K562 (cell line): Measurements from ENCODE around the gene B3GAT1. TPM values are rescaled to one million over a fixed set of nuclear protein-coding genes. Genes with fewer than 3 reads are reported as not detected.

Experiments
- ATAC-seq: fragments of 200-7000 bp; cut with Tn5 transposase; 3 replicates; pipeline ENCODE4 v1.9.1; 2020; ENCODE audit warnings: moderate library complexity
- BruUV-seq: library from RNA; stranded (reverse); fragments of 400-500 nt; replicated peaks from 2 replicates; lab custom pipeline; 2021; lab: Mats Ljungman, UMichigan
- CTCF ChIA-PET: fragments of 300-600 bp; formaldehyde crosslinking; extraction: SDS; loops from one replicate; lab custom pipeline; 2021; ENCODE audit warnings: low intra/inter-chr PET ratio; lab: Yijun Ruan, JAX
- POLR2A ChIA-PET: fragments of 300-600, 350-650 bp; sonication (Branson Sonifier 250); formaldehyde crosslinking; extraction: SDS; loops from one replicate; lab custom pipeline; 2021; ENCODE audit warnings: antibody characterized with exemption, inconsistent platforms; lab: Yijun Ruan, JAX
- DNase-seq, 4 experiments: peaks; one replicate each; pipeline versions ENCODE4 v3.0.0 to v3.0.0-alpha.2; 2011 to 2018; ENCODE audit warnings: low spot score in 3 of 4, mixed read lengths in 3 of 4; ENCODE audit errors: extremely low read depth in 1 of 4
- FAIRE-seq: peaks from 2 replicates; lab custom pipeline; 2011; peaks lifted over from hg19 to GRCh38; lab: Jason Lieb, UNC
- H2AFZ ChIP-seq: 2 replicates; pipeline ENCODE4 v1.6.0; 2011; ENCODE audit warnings: low read depth, low read length, control low read depth, inconsistent platforms
- H3K27ac ChIP-seq: fragments of 200-600 bp; 3 replicates; pipeline ENCODE4 v1.8.0; 2011; ENCODE audit warnings: low read depth, mild to moderate bottlenecking, control low read depth, inconsistent platforms, low read length, moderate library complexity, mixed read lengths; ENCODE audit errors: extremely low read depth
- H3K27me3 ChIP-seq, 2 experiments: fragments of 300-600 bp in 1 of 2; 2 replicates in 1 of 2; 3 replicates in 1 of 2; pipeline versions ENCODE4 v1.6.0 to v1.8.0; 2011; ENCODE audit warnings: inconsistent platforms in 2 of 2, low read length in 2 of 2, mild to moderate bottlenecking in 1 of 2, mixed read lengths in 1 of 2, moderate library complexity in 1 of 2; ENCODE audit not compliant: control insufficient read depth in 2 of 2, insufficient read depth in 2 of 2
- H3K36me3 ChIP-seq: fragments of 300-600 bp; 3 replicates; pipeline ENCODE4 v1.8.0; 2011; ENCODE audit warnings: mild to moderate bottlenecking, low read length, inconsistent platforms; ENCODE audit not compliant: control insufficient read depth, insufficient read depth
- H3K4me1 ChIP-seq, 2 experiments: fragments of 200-600 bp in 1 of 2; replicated peaks in 1 of 2; 2 replicates in 1 of 2; 3 replicates in 1 of 2; pipeline versions ENCODE4 v1.5.1 to v1.8.0; 2011; ENCODE audit warnings: inconsistent platforms in 2 of 2, low read length in 2 of 2, mild to moderate bottlenecking in 1 of 2, mixed read lengths in 1 of 2, moderate library complexity in 1 of 2; ENCODE audit not compliant: control insufficient read depth in 2 of 2, insufficient read depth in 2 of 2
- H3K4me2 ChIP-seq: 2 replicates; pipeline ENCODE4 v1.6.1; 2011; ENCODE audit warnings: low read length, control low read depth, inconsistent platforms, mixed read lengths; ENCODE audit not compliant: insufficient read depth
- H3K4me3 ChIP-seq: fragments of 200-600 bp; sonication (generic), shearing (Covaris generic); 2 replicates; pipeline ENCODE4 v1.5.1; 2016; ENCODE audit warnings: control low read depth, inconsistent platforms
- H3K79me2 ChIP-seq: fragments of 200-600 bp; 3 replicates; pipeline ENCODE4 v1.8.0; 2011; ENCODE audit warnings: low read length, inconsistent platforms; ENCODE audit not compliant: control insufficient read depth, insufficient read depth
- H3K9ac ChIP-seq, 2 experiments: 2 replicates each; pipeline versions ENCODE4 v1.6.0 to v1.6.1; 2011; ENCODE audit warnings: low read depth in 2 of 2, low read length in 2 of 2, control low read depth in 1 of 2, inconsistent platforms in 1 of 2, mild to moderate bottlenecking in 1 of 2, mixed read lengths in 1 of 2; ENCODE audit not compliant: insufficient read depth in 1 of 2
- H3K9me1 ChIP-seq: one replicate; pipeline ENCODE4 v1.6.0; 2011; ENCODE audit warnings: inconsistent platforms, mild to moderate bottlenecking, low read length, moderate library complexity; ENCODE audit not compliant: control insufficient read depth, insufficient read depth
- H3K9me3 ChIP-seq: replicated peaks from 2 replicates; pipeline ENCODE4 v1.5.1; 2011; ENCODE audit warnings: low read depth, low read length, inconsistent platforms; ENCODE audit not compliant: control insufficient read depth, insufficient read depth
- H4K20me1 ChIP-seq: replicated peaks from 2 replicates; pipeline ENCODE4 v1.6.1; 2011; ENCODE audit warnings: low read length, inconsistent platforms, mixed read lengths; ENCODE audit not compliant: control insufficient read depth, insufficient read depth
- CHD4 ChIP-seq: fragments of 200-600 bp; sonication (generic); IDR thresholded peaks from 3 replicates; pipeline ENCODE4 v1.6.1; 2012; ENCODE audit warnings: low read depth, mild to moderate bottlenecking, mixed read lengths, low read length, inconsistent platforms; ENCODE audit not compliant: insufficient read depth, insufficient replicate concordance, poor library complexity, severe bottlenecking
- CREM ChIP-seq: IDR thresholded peaks from 2 replicates; pipeline ENCODE4 v1.6.1; 2014; ENCODE audit warnings: antibody characterized with exemption, low read depth
- DPF2 ChIP-seq: fragments of 450-650 bp; IDR thresholded peaks from 2 replicates; pipeline ENCODE4 v1.6.1; 2016
- ELF1 ChIP-seq: fragments of 200-800 bp; sonication (Bioruptor generic); IDR thresholded peaks from 2 replicates; pipeline ENCODE4 v1.6.1; 2016; ENCODE audit warnings: missing genetic modification characterization, missing compliant biosample characterization
- MGA ChIP-seq: fragments of 450-650 bp; IDR thresholded peaks from 2 replicates; pipeline ENCODE4 v1.6.1; 2016; ENCODE audit warnings: mild to moderate bottlenecking, moderate library complexity
- RBM14 ChIP-seq: fragments of 200-400 bp; formaldehyde crosslinking; IDR thresholded peaks from 2 replicates; pipeline ENCODE4 v1.6.1; 2018; ENCODE audit warnings: low read depth, mild to moderate bottlenecking, low read length, moderate library complexity, borderline replicate concordance; ENCODE audit not compliant: insufficient read depth
- RFX1 ChIP-seq: fragments of 450-650 bp; IDR thresholded peaks from 2 replicates; pipeline ENCODE4 v1.6.1; 2016; ENCODE audit warnings: mild to moderate bottlenecking, moderate library complexity
- STAG1 ChIP-seq: sonication (generic); formaldehyde crosslinking; IDR thresholded peaks from 2 replicates; pipeline ENCODE4 v1.5.0; 2020; ENCODE audit warnings: missing genetic modification reagents, borderline replicate concordance
- ZNF655 ChIP-seq: fragments of 250-450 bp; sonication (Bioruptor Pico); IDR thresholded peaks from 2 replicates; pipeline ENCODE4 v1.5.0; 2021
- ZNF77 ChIP-seq: fragments of 250-450 bp; sonication (Bioruptor Pico); IDR thresholded peaks from 2 replicates; pipeline ENCODE4 v1.5.0; 2020
- WGBS: fragments of 100-300 bp; shearing (Covaris generic); methylation state at CpG from one replicate; pipeline ENCODE4 v1.1.6; 2016; ENCODE audit warnings: low coverage, mixed read lengths; ENCODE audit not compliant: insufficient coverage; ENCODE audit errors: missing lambda C conversion rate; 5-methylcytosine and 5-hydroxymethylcytosine counted together
- in situ Hi-C: fragments of 300-500 bp; cut with MboI; formaldehyde crosslinking; loops from 4 replicates; pipeline ENCODE4 v1.15.0; 2018; ENCODE audit warnings: inconsistent platforms, mixed read lengths
- intact Hi-C: fragments of 100-400 bp; cut with micrococcal nuclease; formaldehyde crosslinking; loops from 2 replicates; pipeline ENCODE4 v1.14.2; 2022
- polyA plus RNA-seq, 8 experiments: library from polyadenylated mRNA; depleted of rRNA in 4 of 8; stranded (reverse) in 5 of 8; unstranded in 3 of 8; fragments of >200 nt; fragmentation: Nextera tagmentation in 2 of 8; fragmentation: Illumina TruSeq in 1 of 8; extraction: Ambion mirVana in 2 of 8; extraction: Trizol in 1 of 8; gene quantifications; 2 replicates each; pipeline versions ENCODE4 v1.2.1 to v1.2.3, GENCODE V29; 2011 to 2014; ENCODE audit warnings: inconsistent platforms in 1 of 8, missing spikeins in 1 of 8
- total RNA-seq, 7 experiments: library from RNA; depleted of rRNA in 6 of 7; stranded (reverse); fragments of >200 nt in 6 of 7; fragmentation: Illumina TruSeq in 2 of 7; extraction: Trizol in 2 of 7; gene quantifications; 2 replicates each; pipeline versions ENCODE4 v1.2.1 to v1.2.3, GENCODE V29; 2011 to 2021; ENCODE audit warnings: low replicate concordance in 1 of 7

Gene B3GAT1
- total and polyA plus RNA-seq, 9 of the 15 experiments (the other 6 are each of a cell fraction or from before 2014, with no cell fraction given), result 0.01 to 0.53 (median 0.14) TPM; not detected in 1

- intact Hi-C loops (no loop called here), in situ Hi-C loops (no loop called here)
- Histone ChIP-seq H2AFZ (no peak overlapping the region), H3K79me2 (no peaks in the 10 kb centered on the region), H3K9me3 (no peaks in the 10 kb centered on the region), H3K27ac (no peak overlapping the region), H3K36me3 (no peaks in the 10 kb centered on the region; the same call in 2 of the 3 replicates), H3K9me1 (no peaks in the 10 kb centered on the region), H3K4me2 (no peak overlapping the region), H3K4me1 (no peaks in the 10 kb centered on the region; a peak in 1 of 5 replicates), H3K4me3 (no peak overlapping the region), H4K20me1 (peaks cover 6% of the 10 kb centered on the region; the same call in 1 of the 2 replicates), H3K9ac (no peak overlapping the region), H3K27me3 (no peaks in the 10 kb centered on the region)
- BruUV-seq, result no TSS peak
- ChIA-PET CTCF (no interaction called here), POLR2A (interaction anchor here (0.6 to 1.6 kb wide), 3 partner anchors 8 to 386 kb away, joined by 3 to 4 read pairs (median 3); no protein-coding TSS in a partner anchor)
- DNase-seq (no peak), FAIRE-seq (no peak), ATAC-seq (no peak)
- 55% methylated on average over 8 of the region's 8 CpGs for WGBS
- no peak for TF ChIP-seq RBM14
- TF ChIP-seq DPF2, result no peak
- no peak for TF ChIP-seq CHD4
- no peak for TF ChIP-seq MGA
- TF ChIP-seq CREM, result no peak
- TF ChIP-seq STAG1 (CRISPR knock-in tag), result no peak
- no peak for TF ChIP-seq ZNF655 (CRISPR knock-in tag)
- no peak for TF ChIP-seq ZNF77
- no peak for TF ChIP-seq ELF1 (tag)
- TF ChIP-seq RFX1, result no peak
These were observed 39.1 kb downstream of the B3GAT1 start for GRCh38 chr11:134372961-134373360.
